B cell (primary cell): ENCODE data around the gene PEX10. TPM values are rescaled to one million over a fixed set of nuclear protein-coding genes. Genes with fewer than 3 reads are reported as not detected.

ENCODE experiments used
- ATAC-seq: fragments of 200-7000 bp; cut with Tn5 transposase; one replicate; pipeline ENCODE4 v1.10.0; 2021; ENCODE audit warnings: low read depth, mild to moderate bottlenecking, moderate number of reproducible peaks, moderate library complexity
- CTCF ChIA-PET: fragments of 350-600 bp; sonication (Branson Sonifier 250); formaldehyde crosslinking; loops from one replicate; lab custom pipeline; 2021; ENCODE audit warnings: antibody characterized with exemption, inconsistent platforms; lab: Charles Lee
- POLR2A ChIA-PET: fragments of 350-600 bp; sonication (Branson Sonifier 250); formaldehyde crosslinking; loops from one replicate; lab custom pipeline; 2021; ENCODE audit warnings: antibody characterized with exemption; lab: Charles Lee
- DNase-seq: peaks from one replicate; pipeline ENCODE4 v3.0.0; 2013
- H2AFZ ChIP-seq: 2 replicates; pipeline ENCODE4 v1.6.1; 2012; ENCODE audit warnings: mild to moderate bottlenecking, low read depth, low read length; ENCODE audit not compliant: insufficient read depth, poor library complexity, severe bottlenecking
- H3K27ac ChIP-seq, 2 donors: 1 replicate in 1 of 2; 2 replicates in 1 of 2; pipeline ENCODE4 v1.5.1; 2012 to 2013; ENCODE audit warnings: low read length in 2 of 2, mild to moderate bottlenecking in 2 of 2, moderate library complexity in 1 of 2
- H3K27me3 ChIP-seq, 4 experiments: fragments of 200-600 bp in 1 of 4; sonication (generic) in 1 of 4; replicated peaks in 1 of 4; 1 replicate in 2 of 4; 2 replicates in 2 of 4; pipeline versions ENCODE4 v1.6.1 to v1.7.0; 2013 to 2016; ENCODE audit warnings: low read length in 3 of 4, mild to moderate bottlenecking in 2 of 4, mixed read lengths in 1 of 4, moderate library complexity in 1 of 4; ENCODE audit not compliant: insufficient read depth in 4 of 4, control insufficient read depth in 3 of 4; ENCODE audit errors: control extremely low read depth in 1 of 4
- H3K36me3 ChIP-seq, 2 experiments: replicated peaks in 1 of 2; 1 replicate in 1 of 2; 2 replicates in 1 of 2; pipeline versions ENCODE4 v1.6.1 to v1.7.1; 2013; ENCODE audit warnings: low read length in 1 of 2; ENCODE audit not compliant: insufficient read depth in 2 of 2, control insufficient read depth in 1 of 2; ENCODE audit errors: control extremely low read depth in 1 of 2, extremely low read depth in 1 of 2
- H3K4me1 ChIP-seq, 2 donors: fragments of 200-600 bp in 1 of 2; sonication (generic) in 1 of 2; 1 replicate in 1 of 2; 2 replicates in 1 of 2; pipeline versions ENCODE4 v1.5.1 to v1.6.1; 2013 to 2017; ENCODE audit warnings: low read length in 2 of 2; ENCODE audit not compliant: control insufficient read depth in 2 of 2, insufficient read depth in 2 of 2
- H3K4me2 ChIP-seq: replicated peaks from 2 replicates; pipeline ENCODE3; 2012; ENCODE audit warnings: mild to moderate bottlenecking, low read depth, low read length; ENCODE audit not compliant: poor library complexity, severe bottlenecking
- H3K4me3 ChIP-seq, 5 experiments: fragments of 200-600 bp in 1 of 5; sonication (generic) in 1 of 5; 1 replicate in 3 of 5; 2 replicates in 2 of 5; pipeline versions ENCODE4 v1.5.1 to v1.7.0; 2011 to 2016; ENCODE audit warnings: low read length in 4 of 5, mild to moderate bottlenecking in 4 of 5, low read depth in 2 of 5, control low read depth in 1 of 5, moderate library complexity in 1 of 5; ENCODE audit not compliant: insufficient read depth in 1 of 5; ENCODE audit errors: control extremely low read depth in 1 of 5, extremely low read depth in 1 of 5
- H3K79me2 ChIP-seq: fragments of 200-600 bp; sonication (generic); one replicate; pipeline ENCODE4 v1.6.0; 2016; ENCODE audit warnings: low read length; ENCODE audit not compliant: control insufficient read depth, insufficient read depth
- H3K9ac ChIP-seq: fragments of 200-600 bp; sonication (generic); 2 replicates; pipeline ENCODE4 v1.6.1; 2017; ENCODE audit warnings: mild to moderate bottlenecking, low read length, moderate library complexity
- H3K9me3 ChIP-seq, 3 donors: one replicate each; pipeline versions ENCODE4 v1.6.1 to v1.7.1; 2013; ENCODE audit warnings: low read length in 2 of 3; ENCODE audit not compliant: control insufficient read depth in 2 of 3, insufficient read depth in 1 of 3; ENCODE audit errors: control extremely low read depth in 1 of 3
- H4K20me1 ChIP-seq: 2 replicates; pipeline ENCODE4 v1.6.0; 2012; ENCODE audit warnings: mild to moderate bottlenecking, low read length; ENCODE audit not compliant: insufficient read depth, control insufficient read depth, poor library complexity, severe bottlenecking
- H3K27ac Mint-ChIP-seq: one replicate; pipeline ENCODE4 v1.8.0; 2021; ENCODE audit warnings: mixed read lengths
- H3K27me3 Mint-ChIP-seq: one replicate; pipeline ENCODE4 v1.8.0; 2021; ENCODE audit warnings: mixed read lengths
- H3K4me1 Mint-ChIP-seq: one replicate; pipeline ENCODE4 v1.8.0; 2021; ENCODE audit warnings: mixed read lengths
- H3K4me3 Mint-ChIP-seq: one replicate; pipeline ENCODE4 v1.8.0; 2021; ENCODE audit warnings: mixed read lengths
- H3K9me3 Mint-ChIP-seq: one replicate; pipeline ENCODE4 v1.8.0; 2022; ENCODE audit warnings: mixed read lengths; ENCODE audit not compliant: insufficient read depth
- CTCF ChIP-seq: fragments of 200-600 bp; IDR thresholded peaks from one replicate; pipeline ENCODE4 v1.8.0; 2022; ENCODE audit warnings: antibody characterized with exemption, mild to moderate bottlenecking
- EZH2 ChIP-seq: IDR thresholded peaks from 2 replicates; pipeline ENCODE4 v1.6.1; 2012; ENCODE audit warnings: borderline replicate concordance, low read depth, mild to moderate bottlenecking, moderate library complexity, low read length; ENCODE audit not compliant: insufficient read depth, poor library complexity, severe bottlenecking
- WGBS: methylation state at CpG from one replicate; pipeline ENCODE4 v1.1.5; 2013; ENCODE audit warnings: missing lambda C conversion rate; ENCODE audit not compliant: insufficient coverage; 5-methylcytosine and 5-hydroxymethylcytosine counted together
- intact Hi-C: fragments of 100-400 bp; cut with micrococcal nuclease; formaldehyde crosslinking; loops from one replicate; pipeline ENCODE4 v1.10.0; 2022
- polyA plus RNA-seq: library from polyadenylated mRNA; depleted of rRNA; stranded (reverse); fragments of >200 nt; gene quantifications from 2 replicates; pipeline ENCODE4 v1.2.3, GENCODE V29; 2012
- total RNA-seq, 2 donors: library from RNA; stranded (reverse); fragments of 120-200 nt in 1 of 2; gene quantifications; 1 replicate in 1 of 2; 2 replicates in 1 of 2; pipeline versions ENCODE4 v1.2.3 to v1.2.4, GENCODE V29; 2013 to 2022

The PEX10 gene
- total and polyA plus RNA-seq, 2 donors (not counting 1 experiment from before 2014, with no cell fraction given), result 13.5 to 18.4 TPM

GRCh38 chr1:2388004-2388913, 24.1 kb downstream of the PEX10 start:
- H2AFZ ChIP-seq, result no peak overlapping the region
- H3K9me3 ChIP-seq, result no peaks in the 10 kb centered on the region
- peak overlapping the region in 1 of 5 experiments; percentile 19 for H3K4me3 ChIP-seq
- peaks cover 0 to 6% of the 10 kb centered on the region in 2 experiments for H3K36me3 ChIP-seq
- peak overlapping the region; percentile 54 to 74 for H3K27ac ChIP-seq
- Mint-ChIP-seq H3K4me3 (peak overlapping the region; percentile 78), H3K9me3 (no peaks in the 10 kb centered on the region), H3K27me3 (no peaks in the 10 kb centered on the region), H3K27ac (peak overlapping the region; percentile 92), H3K4me1 (peaks cover 28% of the 10 kb centered on the region)
- peaks cover 27% of the 10 kb centered on the region for H3K79me2 ChIP-seq
- CTCF ChIA-PET, result interaction anchor here (1.0 to 1.6 kb wide), 3 partner anchors 73 to 193 kb away, joined by 3 to 7 read pairs (median 3); partner anchors contain the start of gene FAAP20
- POLR2A ChIA-PET, result interaction anchor here (0.7 kb wide), 1 partner anchor 159 kb away, joined by 5 read pairs; no protein-coding TSS in a partner anchor
- H4K20me1 ChIP-seq, result peaks cover 12% of the 10 kb centered on the region
- intact Hi-C loops, result no loop called here
- WGBS, result 81% methylated on average over 13 of the region's 32 CpGs
- H3K27me3 ChIP-seq, result no peaks in the 10 kb centered on the region
- H3K9ac ChIP-seq, result peak overlapping the region; percentile 19
- peaks cover 18 to 35% of the 10 kb centered on the region in 2 donors for H3K4me1 ChIP-seq
- ATAC-seq (no peak), DNase-seq (peak; percentile 56)
- TF ChIP-seq CTCF (no peak), EZH2 (no peak)
- peak overlapping the region; percentile 43 for H3K4me2 ChIP-seq
